HepG2 (cell line): ENCODE data around the gene MAP1LC3B. TPM values are rescaled to one million over a fixed set of nuclear protein-coding genes. Genes with fewer than 3 reads are reported as not detected.

Experiments
- IRF1 ChIP-seq: sonication (generic); formaldehyde crosslinking; IDR thresholded peaks from 2 replicates; pipeline ENCODE4 v1.4.0; 2020; ENCODE audit warnings: low read depth, mild to moderate bottlenecking, missing genetic modification reagents
- LRRFIP1 ChIP-seq: sonication (generic); formaldehyde crosslinking; conservative IDR thresholded peaks from 2 replicates; pipeline ENCODE4 v1.4.0; 2020; ENCODE audit warnings: missing genetic modification reagents
- MBNL3 ChIP-seq: fragments of 250-450 bp; sonication (Bioruptor Pico); conservative IDR thresholded peaks from 2 replicates; pipeline ENCODE4 v1.8.0; 2022; ENCODE audit warnings: mild to moderate bottlenecking, inconsistent platforms
- MXD1 ChIP-seq: sonication (generic); formaldehyde crosslinking; IDR thresholded peaks from 2 replicates; pipeline ENCODE4 v1.4.0; 2020; ENCODE audit warnings: mild to moderate bottlenecking, missing genetic modification reagents
- NBN ChIP-seq: fragments of 450-650 bp; conservative IDR thresholded peaks from 2 replicates; pipeline ENCODE4 v1.6.1; 2017
- NFE2L2 ChIP-seq: fragments of 150-350 bp; IDR thresholded peaks from 2 replicates; pipeline ENCODE4 v1.6.1; 2014; ENCODE audit warnings: low read length
- NFYC ChIP-seq: IDR thresholded peaks from 2 replicates; pipeline ENCODE4 v1.6.1; 2016; ENCODE audit warnings: missing genetic modification reagents, missing compliant biosample characterization
- PHB2 ChIP-seq: fragments of 450-650 bp; IDR thresholded peaks from 2 replicates; pipeline ENCODE4 v1.6.1; 2018; ENCODE audit not compliant: partially characterized antibody
- SETDB1 ChIP-seq: sonication (generic); formaldehyde crosslinking; IDR thresholded peaks from 2 replicates; pipeline ENCODE4 v1.5.1; 2020; ENCODE audit warnings: missing genetic modification reagents, mild to moderate bottlenecking, borderline replicate concordance
- SRSF1 ChIP-seq: fragments of 200-400 bp; formaldehyde crosslinking; optimal IDR thresholded peaks from 2 replicates; pipeline ENCODE3; 2017; ENCODE audit warnings: mild to moderate bottlenecking, low read depth, low read length, moderate library complexity
- TRIM24 ChIP-seq: sonication (generic); formaldehyde crosslinking; IDR thresholded peaks from 2 replicates; pipeline ENCODE4 v1.8.0; 2022; ENCODE audit warnings: mild to moderate bottlenecking, missing genetic modification reagents
- U2AF1 ChIP-seq: fragments of 200-400 bp; formaldehyde crosslinking; optimal IDR thresholded peaks from 2 replicates; pipeline ENCODE3; 2017; ENCODE audit warnings: mild to moderate bottlenecking, low read depth, low read length
- ZHX2 ChIP-seq, 2 experiments: sonication (generic) in 1 of 2; formaldehyde crosslinking in 1 of 2; IDR thresholded peaks; 2 replicates each; pipeline versions ENCODE4 v1.6.1 to v1.9.0; 2014 to 2022; ENCODE audit warnings: antibody characterized with exemption in 1 of 2, borderline replicate concordance in 1 of 2, inconsistent platforms in 1 of 2, low read depth in 1 of 2, missing genetic modification reagents in 1 of 2
- ZNF136 ChIP-seq: sonication (generic); formaldehyde crosslinking; IDR thresholded peaks from 2 replicates; pipeline ENCODE4 v1.8.1; 2022; ENCODE audit warnings: low read depth, mild to moderate bottlenecking, moderate library complexity, missing genetic modification reagents
- ZNF513 ChIP-seq: sonication (generic); formaldehyde crosslinking; conservative IDR thresholded peaks from 2 replicates; pipeline ENCODE4 v1.5.0; 2020; ENCODE audit warnings: missing genetic modification reagents
- polyA plus RNA-seq, 8 experiments: library from polyadenylated mRNA; depleted of rRNA in 3 of 8; stranded (reverse) in 7 of 8; unstranded in 1 of 8; fragments of >200 nt; fragmentation: Illumina TruSeq in 4 of 8; extraction: Trizol in 4 of 8; gene quantifications; 2 replicates each; pipeline versions ENCODE4 v1.2.1 to v1.2.3, GENCODE V29; 2011 to 2016; ENCODE audit warnings: low read depth in 4 of 8, missing spikeins in 1 of 8, mixed read lengths in 1 of 8; ENCODE audit not compliant: insufficient read depth in 1 of 8
- total RNA-seq, 5 experiments: library from RNA; depleted of rRNA; stranded (reverse); fragments of >200 nt; fragmentation: Illumina TruSeq; extraction: Trizol; gene quantifications; 2 replicates each; pipeline ENCODE4 v1.2.3, GENCODE V29; 2016; ENCODE audit warnings: low read depth in 1 of 5

Gene MAP1LC3B
- total and polyA plus RNA-seq, 2 of the 13 experiments (the other 11 are each of a cell fraction or from before 2014, with no cell fraction given), result 15.7 to 37.4 TPM

GRCh38 chr16:87391950-87392820, at the start of gene MAP1LC3B (continued):
- TF ChIP-seq MBNL3 (CRISPR knock-in tag) (no peak), U2AF1 (no peak), NBN (no peak), MXD1 (CRISPR knock-in tag) (peak; percentile 75), ZNF136 (CRISPR knock-in tag) (no peak), IRF1 (CRISPR knock-in tag) (no peak), NFE2L2 (peak; percentile 16; the same call in 1 of the 2 replicates), SETDB1 (CRISPR knock-in tag) (no peak), NFYC (CRISPR knock-in tag) (peak; percentile 90), ZNF513 (CRISPR knock-in tag) (peak; percentile 98; the same call in 1 of the 2 replicates), TRIM24 (CRISPR knock-in tag) (no peak), LRRFIP1 (CRISPR knock-in tag) (no peak), PHB2 (no peak), ZHX2 (IDR thresholded peaks at IDR 0.05; ENCODE audit: low read depth) (peak; percentile 92), ZHX2 (CRISPR knock-in tag; IDR thresholded peaks at IDR 0.05; ENCODE audit: borderline replicate concordance) (peak; percentile 95), SRSF1 (no peak)
